ENCODE results near the gene OR2AT4. TPM values are rescaled to one million over a fixed set of nuclear protein-coding genes. Genes with fewer than 3 reads are reported as not detected.
A peak's percentile ranks its signal among the peaks of the same experiment; 100 is the strongest.
"Not testable (repeated sequence)": the region's sequence is repeated elsewhere in the genome, so short reads cannot be mapped to it uniquely, and the experiment has no call there.

Gene OR2AT4
- total RNA-seq, 2 donors from 2014 or later, result not detected

DNA sequence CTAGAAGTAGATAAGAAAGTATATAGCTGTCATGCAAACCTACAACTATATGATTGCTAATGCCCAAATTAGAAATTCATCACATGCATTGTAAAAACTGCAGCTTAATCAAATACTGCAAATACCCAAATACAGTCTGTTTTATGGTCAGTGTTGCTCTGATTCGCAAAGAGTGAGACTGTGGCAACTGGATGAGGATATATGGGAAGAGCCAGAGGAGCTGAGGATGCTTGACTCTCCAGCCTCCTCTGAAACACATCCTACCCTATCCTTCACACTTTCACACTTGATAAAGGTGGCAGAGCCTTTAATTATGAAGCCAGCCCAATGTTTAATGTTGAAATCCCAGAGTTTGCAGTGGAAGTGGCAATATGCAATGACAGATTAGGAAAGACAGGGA is 21.9 kb upstream of the OR2AT4 start:
- Mint-ChIP-seq H3K27ac (no peak overlapping the region), H3K27me3 (peaks cover 18 to 23% of the 10 kb centered on the region in 2 donors), H3K9me3 (peaks cover 5% of the 10 kb centered on the region), H3K4me3 (no peak overlapping the region), H3K4me1 (ENCODE audit: low read depth in 2 of 2) (no peaks in the 10 kb centered on the region), H3K36me3 (peaks cover 5% of the 10 kb centered on the region)
- DNase-seq (ENCODE audit: low spot score), result no peak
- ATAC-seq, result no peak

DNA sequence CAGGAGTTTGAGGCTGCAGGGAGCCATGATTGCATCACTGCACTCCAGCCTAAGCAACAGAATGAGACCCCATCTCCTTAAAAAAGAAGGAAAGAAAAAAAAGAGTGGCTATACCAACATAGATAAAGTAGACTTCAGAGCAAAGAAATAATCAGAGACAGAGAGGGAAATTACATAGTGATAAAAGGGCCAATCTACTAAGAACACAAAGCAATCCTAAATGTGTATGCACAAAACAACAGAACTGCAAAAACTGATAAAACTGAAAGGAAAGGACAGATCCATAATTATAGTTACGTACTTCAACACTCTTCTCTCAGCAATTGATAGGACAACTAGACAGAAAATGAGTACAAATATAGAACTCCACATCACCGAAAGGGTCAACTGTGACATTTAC is 17.8 kb upstream of the OR2AT4 start:
- Mint-ChIP-seq H3K27me3 (peaks cover 22 to 26% of the 10 kb centered on the region in 2 donors), H3K9me3 (peaks cover 5% of the 10 kb centered on the region), H3K27ac (no peak overlapping the region), H3K36me3 (peaks cover 10% of the 10 kb centered on the region), H3K4me1 (ENCODE audit: low read depth in 2 of 2) (no peaks in the 10 kb centered on the region), H3K4me3 (no peak overlapping the region)
- DNase-seq (ENCODE audit: low spot score), result no peak
- no peak for ATAC-seq

DNA sequence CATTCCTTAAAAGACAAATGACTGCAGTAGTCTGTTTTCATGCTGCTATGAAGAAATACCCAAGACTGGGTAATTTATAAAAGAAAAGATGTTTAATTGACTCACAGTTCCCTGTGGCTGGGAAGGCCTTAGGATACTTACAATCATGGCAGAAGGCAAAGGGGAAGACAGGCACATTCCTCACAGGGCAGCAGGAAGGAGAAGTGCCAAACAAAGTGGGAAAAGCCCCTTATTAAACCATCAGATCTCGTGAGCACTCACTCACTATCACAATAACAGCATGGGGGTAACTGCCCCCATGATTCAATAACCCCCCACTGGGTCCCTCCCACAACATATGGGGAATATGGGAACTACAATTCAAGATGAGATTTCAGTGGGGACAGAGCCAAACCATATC is 16.4 kb upstream of the OR2AT4 start:
- peaks cover 10% of the 10 kb centered on the region for H3K36me3 Mint-ChIP-seq
- peaks cover 5% of the 10 kb centered on the region for H3K9me3 Mint-ChIP-seq
- H3K27me3 Mint-ChIP-seq, result peaks cover 22 to 26% of the 10 kb centered on the region in 2 donors
- ATAC-seq (no peak), DNase-seq (ENCODE audit: low spot score) (no peak)
- H3K4me3 Mint-ChIP-seq, result no peak overlapping the region
- H3K4me1 Mint-ChIP-seq (ENCODE audit: low read depth in 2 of 2), result no peaks in the 10 kb centered on the region
- H3K27ac Mint-ChIP-seq, result no peak overlapping the region

DNA sequence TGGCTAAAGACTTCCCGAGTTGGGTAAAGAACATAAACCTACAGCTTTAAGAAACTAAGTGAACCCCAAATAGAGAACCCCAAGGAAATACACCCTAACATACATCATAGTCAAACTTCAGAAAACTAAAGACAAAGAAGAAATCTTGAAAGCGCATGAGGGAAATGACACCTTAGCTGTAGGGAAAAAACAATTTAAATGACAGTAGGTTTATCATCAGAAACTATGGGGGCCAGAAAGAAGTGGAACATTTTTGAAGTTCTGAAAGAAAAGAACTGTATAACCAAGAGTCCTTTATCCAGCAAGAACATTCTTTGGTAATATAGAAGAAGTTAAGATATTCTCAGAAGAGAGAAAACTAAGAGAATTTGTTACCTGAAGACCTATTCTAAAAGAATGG is 15.5 kb upstream of the OR2AT4 start:
- H3K27me3 Mint-ChIP-seq, result peaks cover 22 to 24% of the 10 kb centered on the region in 2 donors
- H3K4me3 Mint-ChIP-seq, result no peak overlapping the region
- H3K27ac Mint-ChIP-seq, result no peak overlapping the region
- peaks cover 10% of the 10 kb centered on the region for H3K36me3 Mint-ChIP-seq
- DNase-seq (ENCODE audit: low spot score) (no peak), ATAC-seq (no peak)
- peaks cover 5% of the 10 kb centered on the region for H3K9me3 Mint-ChIP-seq
- H3K4me1 Mint-ChIP-seq (ENCODE audit: low read depth in 2 of 2), result no peaks in the 10 kb centered on the region

DNA sequence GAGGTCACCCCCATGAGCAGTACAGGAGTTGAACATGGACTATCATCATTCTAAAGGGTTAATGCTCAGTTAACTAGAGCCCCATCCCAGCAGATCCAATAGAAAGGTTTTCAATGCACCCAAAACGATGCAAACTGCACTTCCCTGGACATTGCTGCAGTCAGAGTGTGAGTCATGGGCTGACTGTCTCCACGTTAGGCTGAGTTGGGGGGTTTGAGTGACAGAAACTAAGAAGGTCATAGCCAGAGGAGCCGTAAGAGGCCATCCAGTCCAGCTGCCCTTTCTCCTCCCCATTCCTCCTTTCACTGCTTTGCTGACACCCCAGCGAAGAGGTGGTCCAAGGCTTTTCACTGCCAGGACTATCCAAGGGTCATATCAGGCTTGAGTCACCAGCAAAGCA is 10.5 kb upstream of the OR2AT4 start:
- no peak overlapping the region for H3K4me3 Mint-ChIP-seq
- peaks cover 24 to 34% of the 10 kb centered on the region in 2 donors for H3K27me3 Mint-ChIP-seq
- H3K27ac Mint-ChIP-seq, result no peak overlapping the region
- H3K9me3 Mint-ChIP-seq, result no peaks in the 10 kb centered on the region
- DNase-seq (ENCODE audit: low spot score) (no peak), ATAC-seq (no peak)
- peaks cover 3% of the 10 kb centered on the region for H3K36me3 Mint-ChIP-seq
- peaks cover 4 to 9% of the 10 kb centered on the region in 2 donors for H3K4me1 Mint-ChIP-seq (ENCODE audit: low read depth in 2 of 2)

DNA sequence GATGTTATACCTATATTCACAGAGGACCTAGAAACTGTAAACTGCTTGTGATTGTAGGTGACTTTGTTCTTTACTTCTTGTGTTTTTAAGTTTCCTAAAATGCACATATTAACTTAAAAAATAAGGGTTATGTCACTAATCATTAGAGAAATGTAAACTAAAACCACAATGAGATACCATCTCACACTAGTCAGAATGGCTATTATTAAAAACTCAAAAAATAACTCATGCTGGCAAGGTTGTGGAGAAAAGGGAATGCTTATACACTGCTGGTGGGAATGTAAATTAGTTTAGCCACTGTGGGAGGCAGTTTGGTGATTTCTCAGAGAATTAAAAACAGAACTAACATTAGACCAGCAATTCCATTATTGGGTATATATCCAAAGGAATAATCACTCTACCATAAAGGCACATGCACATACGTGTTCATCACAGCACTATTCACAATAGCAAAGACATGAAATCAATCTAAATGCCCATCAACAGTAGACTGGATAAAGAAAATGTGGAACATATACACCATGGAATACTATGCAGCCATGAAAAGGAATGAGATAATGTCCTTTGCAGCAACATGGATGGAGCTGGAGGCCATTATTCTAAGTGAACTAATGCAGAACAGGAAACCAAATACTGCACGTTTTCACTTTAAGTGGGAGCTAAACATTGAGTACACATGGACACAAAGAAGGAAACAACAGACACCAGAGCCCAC is 9.4 kb upstream of the OR2AT4 start:
- not testable (repeated sequence) for H3K9me3 Mint-ChIP-seq; H3K4me1 Mint-ChIP-seq (ENCODE audit: low read depth in 2 of 2); H3K27ac Mint-ChIP-seq; H3K4me3 Mint-ChIP-seq; DNase-seq (ENCODE audit: low spot score); H3K36me3 Mint-ChIP-seq; ATAC-seq
- peaks cover 22 to 36% of the 10 kb centered on the region in 2 donors for H3K27me3 Mint-ChIP-seq

DNA sequence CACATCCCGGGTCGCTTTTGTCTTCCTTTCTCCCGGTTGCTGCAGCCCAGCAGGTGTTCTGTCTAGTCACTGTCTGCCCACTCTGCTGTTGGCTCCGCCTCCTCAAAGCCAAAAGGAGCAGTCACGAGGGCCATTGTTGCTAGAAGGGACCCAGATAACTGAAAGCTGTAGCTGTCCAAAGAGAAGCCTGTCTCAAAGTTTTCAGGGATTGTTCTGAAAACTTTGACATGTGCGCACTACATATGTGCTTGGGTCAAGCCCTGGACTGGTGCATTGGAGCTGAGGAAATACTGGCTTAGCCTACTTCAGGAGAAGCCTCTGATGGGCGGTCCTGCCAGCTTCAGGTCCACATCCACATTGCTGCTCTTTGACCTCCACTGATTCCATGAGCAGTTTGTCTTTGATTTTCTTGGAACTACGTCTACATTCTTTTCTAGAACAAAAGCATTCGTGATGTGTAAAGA is 8.8 kb upstream of the OR2AT4 start:
- no peaks in the 10 kb centered on the region for H3K36me3 Mint-ChIP-seq
- no peak overlapping the region for H3K4me3 Mint-ChIP-seq
- no peak overlapping the region for H3K27ac Mint-ChIP-seq
- no peak for ATAC-seq
- H3K27me3 Mint-ChIP-seq, result peaks cover 26 to 36% of the 10 kb centered on the region in 2 donors
- H3K4me1 Mint-ChIP-seq (ENCODE audit: low read depth in 2 of 2), result peaks cover 7 to 15% of the 10 kb centered on the region in 2 donors
- H3K9me3 Mint-ChIP-seq, result no peaks in the 10 kb centered on the region
- DNase-seq (ENCODE audit: low spot score), result no peak

DNA sequence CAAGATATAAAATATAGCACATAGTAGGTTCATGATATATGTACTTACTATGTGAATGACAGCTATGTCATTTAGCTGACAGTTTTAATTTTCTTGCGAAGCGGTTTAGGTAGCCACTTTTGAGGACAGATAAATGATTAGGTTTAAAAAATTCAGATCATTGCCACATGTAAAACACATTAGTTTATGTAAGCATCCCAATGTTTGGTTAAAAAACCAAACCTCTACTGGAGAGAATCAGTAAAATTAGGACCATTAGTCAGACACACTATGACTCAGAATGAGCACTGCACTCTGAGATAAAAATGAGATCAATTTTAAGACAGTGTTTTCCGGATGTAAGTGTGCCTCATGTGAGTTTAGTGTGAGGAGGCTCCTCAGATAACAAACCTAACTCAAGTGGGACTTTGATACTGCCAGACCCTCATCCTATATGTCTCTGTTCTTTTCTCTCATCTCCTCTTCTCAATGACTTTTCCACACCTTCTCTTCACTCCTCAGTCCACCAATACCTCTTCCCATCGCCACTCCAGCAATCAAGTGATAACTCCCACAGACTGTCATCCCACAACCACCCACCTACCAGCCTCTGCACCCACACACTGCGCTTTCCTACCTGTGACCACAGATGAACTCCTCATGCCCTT is 6.8 kb upstream of the OR2AT4 start:
- Mint-ChIP-seq H3K27ac (peak overlapping the region in 1 of 2 donors; percentile 24), H3K9me3 (no peaks in the 10 kb centered on the region), H3K27me3 (peaks cover 24 to 36% of the 10 kb centered on the region in 2 donors), H3K4me1 (ENCODE audit: low read depth in 2 of 2) (peaks cover 14 to 25% of the 10 kb centered on the region in 2 donors), H3K4me3 (peak overlapping the region; percentile 57), H3K36me3 (no peaks in the 10 kb centered on the region)
- ATAC-seq, result peak in 1 of 2 donors; percentile 80
- no peak for DNase-seq (ENCODE audit: low spot score)

DNA sequence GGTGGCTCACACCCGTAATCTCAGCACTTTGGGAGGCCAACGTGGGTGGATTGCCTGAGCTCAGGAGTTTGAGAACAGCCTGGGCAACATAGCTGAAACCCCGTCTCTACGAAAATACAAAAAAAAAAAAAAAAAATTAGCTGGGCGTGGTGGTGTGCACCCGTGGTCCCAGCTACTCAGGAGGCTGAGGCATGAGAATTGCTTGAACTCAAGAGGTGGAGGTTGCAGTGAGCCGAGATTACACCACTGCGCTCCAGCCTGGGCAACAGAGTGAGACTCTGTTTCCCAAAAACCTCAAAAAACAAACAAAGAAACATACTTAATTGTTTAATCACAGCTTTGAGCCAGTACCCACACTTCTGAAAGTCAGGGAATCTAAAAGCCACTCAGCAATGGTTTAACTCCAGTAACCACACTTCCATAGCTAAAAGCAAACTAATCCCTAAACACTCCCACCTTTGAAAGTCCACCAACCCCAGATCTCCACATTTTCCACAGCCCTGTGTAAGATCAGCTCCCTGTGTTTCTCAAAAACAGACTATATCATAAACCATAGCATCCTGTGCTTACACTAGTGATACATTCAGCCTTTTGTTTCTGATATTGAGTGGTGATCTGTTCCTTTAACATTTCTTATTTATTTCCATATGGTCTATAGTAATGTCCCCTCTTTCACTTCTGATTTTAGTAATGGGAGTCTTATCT is 4.9 kb upstream of the OR2AT4 start:
- H3K4me1 Mint-ChIP-seq (ENCODE audit: low read depth in 2 of 2), result peaks cover 14 to 25% of the 10 kb centered on the region in 2 donors
- no peak for DNase-seq (ENCODE audit: low spot score)
- no peaks in the 10 kb centered on the region for H3K9me3 Mint-ChIP-seq
- no peak for ATAC-seq
- peaks cover 24 to 44% of the 10 kb centered on the region in 2 donors for H3K27me3 Mint-ChIP-seq
- no peak overlapping the region for H3K27ac Mint-ChIP-seq
- H3K4me3 Mint-ChIP-seq, result no peak overlapping the region
- no peaks in the 10 kb centered on the region for H3K36me3 Mint-ChIP-seq

DNA sequence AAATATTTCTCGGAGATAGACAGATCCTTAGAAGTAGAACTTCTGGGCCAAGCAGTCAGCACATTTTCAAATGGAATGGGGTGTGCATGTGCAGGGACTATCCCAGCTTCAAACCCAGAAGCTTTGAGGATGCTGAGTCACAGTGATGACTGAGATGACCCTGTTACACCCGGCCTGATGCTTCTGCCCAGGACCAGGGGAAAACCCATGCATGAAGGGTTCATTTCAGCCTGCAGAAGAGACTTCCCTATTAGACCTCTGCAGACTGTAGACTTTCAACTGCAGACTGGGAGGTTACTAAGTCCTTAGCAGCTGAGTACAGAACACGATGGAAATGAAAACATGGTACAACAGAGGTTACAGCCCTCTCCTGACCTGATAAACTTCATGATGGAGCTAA is 3.6 kb upstream of the OR2AT4 start:
- Mint-ChIP-seq H3K9me3 (no peaks in the 10 kb centered on the region), H3K36me3 (no peaks in the 10 kb centered on the region), H3K4me1 (ENCODE audit: low read depth in 2 of 2) (peaks cover 14 to 25% of the 10 kb centered on the region in 2 donors), H3K27ac (peak overlapping the region; percentile 10 to 33), H3K27me3 (peaks cover 17 to 39% of the 10 kb centered on the region in 2 donors), H3K4me3 (peak overlapping the region; percentile 40)
- DNase-seq (ENCODE audit: low spot score) (peak; percentile 69), ATAC-seq (peak; percentile 94 to 96)

DNA sequence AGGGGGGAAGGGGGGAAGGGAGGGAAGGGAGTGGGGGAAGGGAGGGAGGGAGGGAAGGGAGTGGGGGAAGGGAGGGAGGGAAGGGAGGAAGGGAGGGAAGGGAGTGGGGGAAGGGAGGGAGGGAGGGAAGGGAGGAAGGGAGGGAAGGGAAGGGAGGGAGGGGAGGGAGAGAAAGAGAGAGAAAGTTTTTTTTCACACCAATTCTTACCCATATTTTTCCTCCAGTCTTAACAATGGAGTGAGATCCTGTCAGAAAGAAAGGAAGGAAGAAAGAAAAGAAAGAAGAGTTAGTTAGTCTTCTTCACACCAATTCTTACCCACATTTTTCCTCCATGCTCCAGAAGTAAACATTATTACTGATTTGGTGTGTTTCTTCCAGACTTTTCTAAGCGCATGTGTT is 3.0 kb upstream of the OR2AT4 start:
- peaks cover 14 to 25% of the 10 kb centered on the region in 2 donors for H3K4me1 Mint-ChIP-seq (ENCODE audit: low read depth in 2 of 2)
- peaks cover 21 to 39% of the 10 kb centered on the region in 2 donors for H3K27me3 Mint-ChIP-seq
- H3K36me3 Mint-ChIP-seq, result no peaks in the 10 kb centered on the region
- no peaks in the 10 kb centered on the region for H3K9me3 Mint-ChIP-seq
- no peak overlapping the region for H3K4me3 Mint-ChIP-seq
- DNase-seq (ENCODE audit: low spot score) (no peak), ATAC-seq (no peak)
- no peak overlapping the region for H3K27ac Mint-ChIP-seq

DNA sequence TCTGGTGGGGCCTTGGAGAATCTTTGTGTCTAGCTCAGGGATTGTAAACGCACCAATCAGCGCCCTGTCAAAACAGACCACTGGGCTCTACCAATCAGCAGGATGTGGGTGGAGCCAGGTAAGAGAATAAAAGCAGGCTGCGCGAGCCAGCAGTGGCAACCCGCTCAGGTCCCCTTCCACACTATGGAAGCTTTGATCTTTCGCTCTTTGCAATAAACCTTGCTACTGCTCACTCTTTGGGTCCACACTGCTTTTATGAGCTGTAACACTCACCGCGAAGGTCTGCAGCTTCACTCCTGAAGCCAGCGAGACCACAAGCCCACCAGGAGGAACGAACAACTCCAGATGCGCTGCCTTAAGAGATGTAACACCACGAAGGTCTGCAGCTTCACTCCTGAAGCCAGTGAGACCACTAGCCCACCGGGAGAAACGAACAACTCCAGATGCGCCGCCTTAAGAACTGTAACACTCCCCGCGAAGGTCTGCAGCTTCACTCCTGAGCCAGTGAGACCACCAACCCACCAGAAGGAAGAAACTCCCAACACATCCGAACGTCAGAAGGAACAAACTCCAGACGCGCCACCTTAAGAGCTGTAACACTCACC is 2.3 kb upstream of the OR2AT4 start:
- not testable (repeated sequence) for H3K27ac Mint-ChIP-seq; DNase-seq (ENCODE audit: low spot score); H3K36me3 Mint-ChIP-seq; H3K9me3 Mint-ChIP-seq; H3K4me3 Mint-ChIP-seq; ATAC-seq
- H3K27me3 Mint-ChIP-seq, result peaks cover 23 to 34% of the 10 kb centered on the region in 2 donors
- peaks cover 14 to 23% of the 10 kb centered on the region in 2 donors for H3K4me1 Mint-ChIP-seq (ENCODE audit: low read depth in 2 of 2)

DNA sequence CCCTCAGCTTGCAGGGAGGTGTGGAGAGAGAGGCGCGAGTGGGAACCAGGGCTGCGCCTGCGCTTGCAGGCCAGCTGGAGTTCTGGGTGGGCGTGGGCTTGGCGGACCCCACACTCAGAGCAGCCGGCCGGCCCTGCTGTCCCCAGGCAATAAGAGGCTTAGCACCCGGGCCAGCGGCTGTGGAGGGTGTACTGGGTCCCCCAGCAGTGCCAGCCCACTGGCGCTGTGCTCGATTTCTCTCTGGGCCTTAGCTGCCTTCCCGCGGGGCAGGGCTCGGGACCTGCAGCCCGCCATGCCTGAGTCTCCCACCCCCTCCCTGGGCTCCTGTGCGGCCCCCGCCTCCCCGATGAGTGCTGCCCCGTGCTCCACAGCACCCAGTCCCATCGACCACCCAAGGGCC is 1.5 kb upstream of the OR2AT4 start:
- H3K36me3 Mint-ChIP-seq; H3K9me3 Mint-ChIP-seq; ATAC-seq; H3K27ac Mint-ChIP-seq; H3K4me3 Mint-ChIP-seq; DNase-seq (ENCODE audit: low spot score): not testable (repeated sequence)
- Mint-ChIP-seq H3K4me1 (ENCODE audit: low read depth in 2 of 2) (peaks cover 10 to 16% of the 10 kb centered on the region in 2 donors), H3K27me3 (peaks cover 22 to 31% of the 10 kb centered on the region in 2 donors)
